ENCODE results near the gene RNF144B.

Gene RNF144B

GRCh38 chr6:18342223-18342622 is 44.9 kb upstream of the RNF144B start:
- Histone ChIP-seq H3K36me3 (ENCODE audit: insufficient read depth, low read length) (no peaks in the 10 kb centered on the region), H3F3A (ENCODE audit: low read depth) (no peaks in the 10 kb centered on the region), H4K20me1 (ENCODE audit: insufficient read depth, low read length, poor library complexity, severe bottlenecking) (no peaks in the 10 kb centered on the region), H3K27me3 (ENCODE audit: insufficient read depth, low read length, poor library complexity, severe bottlenecking) (no peaks in the 10 kb centered on the region), H3K9me3 (ENCODE audit: insufficient read depth, low read depth, low read length) (no peaks in the 10 kb centered on the region), H2AFZ (ENCODE audit: low read length) (no peak overlapping the region), H3K4me1 (ENCODE audit: insufficient read depth, low read length, poor library complexity, severe bottlenecking) (no peaks in the 10 kb centered on the region), H3K4me2 (ENCODE audit: low read depth, low read length, poor library complexity, severe bottlenecking) (no peak overlapping the region), H3K79me2 (ENCODE audit: insufficient read depth, low read length) (no peaks in the 10 kb centered on the region), H3K9me2 (replicated peaks; ENCODE audit: low read depth, low read length) (no peaks in the 10 kb centered on the region), H3K4me3 (ENCODE audit: low read length, poor library complexity, severe bottlenecking) (no peak overlapping the region), H3K9ac (ENCODE audit: low read depth, low read length, poor library complexity, severe bottlenecking) (no peak overlapping the region)
- no peak for TF ChIP-seq EZH2phosphoT487 (IDR thresholded peaks at IDR 0.05; ENCODE audit: borderline replicate concordance)
- TF ChIP-seq CTCF (conservative IDR thresholded peaks at IDR 0.05; ENCODE audit: low read length): no peak

GRCh38 chr6:18343741-18344140 is 43.4 kb upstream of the RNF144B start:
- H4K20me1 ChIP-seq (ENCODE audit: insufficient read depth, low read length, poor library complexity, severe bottlenecking): no peaks in the 10 kb centered on the region
- no peak overlapping the region for H2AFZ ChIP-seq (ENCODE audit: low read length)
- TF ChIP-seq CTCF (conservative IDR thresholded peaks at IDR 0.05; ENCODE audit: low read length) (no peak), EZH2phosphoT487 (IDR thresholded peaks at IDR 0.05; ENCODE audit: borderline replicate concordance) (no peak)
- H3K27me3 ChIP-seq (ENCODE audit: insufficient read depth, low read length, poor library complexity, severe bottlenecking): no peaks in the 10 kb centered on the region
- no peaks in the 10 kb centered on the region for H3F3A ChIP-seq (ENCODE audit: low read depth)
- no peaks in the 10 kb centered on the region for H3K79me2 ChIP-seq (ENCODE audit: insufficient read depth, low read length)
- no peaks in the 10 kb centered on the region for H3K4me1 ChIP-seq (ENCODE audit: insufficient read depth, low read length, poor library complexity, severe bottlenecking)
- no peak overlapping the region for H3K4me2 ChIP-seq (ENCODE audit: low read depth, low read length, poor library complexity, severe bottlenecking)
- H3K36me3 ChIP-seq (ENCODE audit: insufficient read depth, low read length): no peaks in the 10 kb centered on the region
- H3K4me3 ChIP-seq (ENCODE audit: low read length, poor library complexity, severe bottlenecking): no peak overlapping the region
- no peak overlapping the region for H3K9ac ChIP-seq (ENCODE audit: low read depth, low read length, poor library complexity, severe bottlenecking)
- H3K9me3 ChIP-seq (ENCODE audit: insufficient read depth, low read depth, low read length): no peaks in the 10 kb centered on the region
- H3K9me2 ChIP-seq (replicated peaks; ENCODE audit: low read depth, low read length): no peaks in the 10 kb centered on the region

GRCh38 chr6:18347021-18347577 is 40.1 kb upstream of the RNF144B start:
- no peaks in the 10 kb centered on the region for H3K36me3 ChIP-seq (ENCODE audit: insufficient read depth, low read length)
- no peaks in the 10 kb centered on the region for H3K9me3 ChIP-seq (ENCODE audit: insufficient read depth, low read depth, low read length)
- H3K4me1 ChIP-seq (ENCODE audit: insufficient read depth, low read length, poor library complexity, severe bottlenecking): no peaks in the 10 kb centered on the region
- no peaks in the 10 kb centered on the region for H4K20me1 ChIP-seq (ENCODE audit: insufficient read depth, low read length, poor library complexity, severe bottlenecking)
- H3K4me3 ChIP-seq (ENCODE audit: low read length, poor library complexity, severe bottlenecking): no peak overlapping the region
- H3K79me2 ChIP-seq (ENCODE audit: insufficient read depth, low read length): no peaks in the 10 kb centered on the region
- H3K9me2 ChIP-seq (replicated peaks; ENCODE audit: low read depth, low read length): no peaks in the 10 kb centered on the region
- no peak overlapping the region for H3K4me2 ChIP-seq (ENCODE audit: low read depth, low read length, poor library complexity, severe bottlenecking)
- no peaks in the 10 kb centered on the region for H3F3A ChIP-seq (ENCODE audit: low read depth)
- no peak for TF ChIP-seq CTCF (conservative IDR thresholded peaks at IDR 0.05; ENCODE audit: low read length)
- no peak for TF ChIP-seq EZH2phosphoT487 (IDR thresholded peaks at IDR 0.05; ENCODE audit: borderline replicate concordance)
- H2AFZ ChIP-seq (ENCODE audit: low read length): no peak overlapping the region
- no peaks in the 10 kb centered on the region for H3K27me3 ChIP-seq (ENCODE audit: insufficient read depth, low read length, poor library complexity, severe bottlenecking)
- H3K9ac ChIP-seq (ENCODE audit: low read depth, low read length, poor library complexity, severe bottlenecking): no peak overlapping the region

All from Loucy (cell line).